Measurements from ENCODE around the gene INHBC. TPM values are rescaled to one million over a fixed set of nuclear protein-coding genes. Genes with fewer than 3 reads are reported as not detected.

The INHBC gene
- 0.14 TPM for polyA plus RNA-seq (2012; ENCODE audit: insufficient read length, low read depth)

GRCh38 chr12:57434517-57435223, at the start of gene INHBC:
Gene INHBC (plus strand): TSS chr12:57434784. CDS start chr12:57434887, 103 bp downstream.
- TF ChIP-seq FOXP2 (optimal IDR thresholded peaks at IDR 0.05; ENCODE audit: borderline replicate concordance, extremely low read depth, extremely low read length, insufficient read depth) (no peak), REST (IDR thresholded peaks at IDR 0.05; ENCODE audit: insufficient read depth in 1 of 2, low read depth in 2 of 2, low read length in 2 of 2) (no peak)

- TF ChIP-seq REST (IDR thresholded peaks at IDR 0.05; ENCODE audit: insufficient read depth in 1 of 2, low read depth in 2 of 2, low read length in 2 of 2): no peak
- no peak for TF ChIP-seq TAF1 (IDR thresholded peaks at IDR 0.05; ENCODE audit: borderline replicate concordance, insufficient read depth, low read length)
- TF ChIP-seq POLR2AphosphoS5 (IDR thresholded peaks at IDR 0.05; ENCODE audit: low read depth, low read length): no peak
- TF ChIP-seq FOXP2 (optimal IDR thresholded peaks at IDR 0.05; ENCODE audit: borderline replicate concordance, extremely low read depth, extremely low read length, insufficient read depth): no peak
- TF ChIP-seq SIN3A (IDR thresholded peaks at IDR 0.05; ENCODE audit: borderline replicate concordance, insufficient read depth, low read length): no peak
Observed at GRCh38 chr12:57385586-57385985, 49.0 kb upstream of the INHBC start.

GRCh38 chr12:57386187-57386720, 48.3 kb upstream of the INHBC start:
- TF ChIP-seq FOXP2 (optimal IDR thresholded peaks at IDR 0.05; ENCODE audit: borderline replicate concordance, extremely low read depth, extremely low read length, insufficient read depth) (no peak), TAF1 (IDR thresholded peaks at IDR 0.05; ENCODE audit: borderline replicate concordance, insufficient read depth, low read length) (no peak), SIN3A (IDR thresholded peaks at IDR 0.05; ENCODE audit: borderline replicate concordance, insufficient read depth, low read length) (no peak), REST (IDR thresholded peaks at IDR 0.05; ENCODE audit: insufficient read depth in 1 of 2, low read depth in 2 of 2, low read length in 2 of 2) (no peak), POLR2AphosphoS5 (IDR thresholded peaks at IDR 0.05; ENCODE audit: low read depth, low read length) (no peak)

GRCh38 chr12:57388425-57388824, 46.2 kb upstream of the INHBC start:
- TF ChIP-seq POLR2AphosphoS5 (IDR thresholded peaks at IDR 0.05; ENCODE audit: low read depth, low read length) (no peak), FOXP2 (optimal IDR thresholded peaks at IDR 0.05; ENCODE audit: borderline replicate concordance, extremely low read depth, extremely low read length, insufficient read depth) (no peak), TAF1 (IDR thresholded peaks at IDR 0.05; ENCODE audit: borderline replicate concordance, insufficient read depth, low read length) (no peak), REST (IDR thresholded peaks at IDR 0.05; ENCODE audit: insufficient read depth in 1 of 2, low read depth in 2 of 2, low read length in 2 of 2) (no peak), SIN3A (IDR thresholded peaks at IDR 0.05; ENCODE audit: borderline replicate concordance, insufficient read depth, low read length) (no peak)
